G401 (cell line): ENCODE data around the gene SORBS1. TPM values are rescaled to one million over a fixed set of nuclear protein-coding genes. Genes with fewer than 3 reads are reported as not detected.

Experiments used
- total RNA-seq: library from RNA; depleted of rRNA; stranded (reverse); fragments of >200 nt; shearing (Covaris generic); gene quantifications from 2 replicates; pipeline ENCODE4 v1.2.3, GENCODE V29; 2014; rRNA removed

SORBS1 gene
- total RNA-seq, 1 experiment from 2014 or later = not detected

Other genes starting within 250 kb of the SORBS1 start
- gene ALDH18A1, start 95.3 kb upstream of the SORBS1 start, total RNA-seq = 151 and 164 TPM in 2 replicates
- gene TCTN3, start 132.6 kb upstream of the SORBS1 start, total RNA-seq = 46.0 and 51.1 TPM in 2 replicates
- gene ENTPD1, start 194.8 kb upstream of the SORBS1 start, total RNA-seq = not detected in 2 replicates